ENCODE data around the gene PANK2. TPM values are rescaled to one million over a fixed set of nuclear protein-coding genes. Genes with fewer than 3 reads are reported as not detected.
A peak's percentile ranks its signal among the peaks of the same experiment; 100 is the strongest.

PANK2 gene
- total and polyA plus RNA-seq, 8 donors = 34.1 to 47.8 (median 39.1) TPM

DNA sequence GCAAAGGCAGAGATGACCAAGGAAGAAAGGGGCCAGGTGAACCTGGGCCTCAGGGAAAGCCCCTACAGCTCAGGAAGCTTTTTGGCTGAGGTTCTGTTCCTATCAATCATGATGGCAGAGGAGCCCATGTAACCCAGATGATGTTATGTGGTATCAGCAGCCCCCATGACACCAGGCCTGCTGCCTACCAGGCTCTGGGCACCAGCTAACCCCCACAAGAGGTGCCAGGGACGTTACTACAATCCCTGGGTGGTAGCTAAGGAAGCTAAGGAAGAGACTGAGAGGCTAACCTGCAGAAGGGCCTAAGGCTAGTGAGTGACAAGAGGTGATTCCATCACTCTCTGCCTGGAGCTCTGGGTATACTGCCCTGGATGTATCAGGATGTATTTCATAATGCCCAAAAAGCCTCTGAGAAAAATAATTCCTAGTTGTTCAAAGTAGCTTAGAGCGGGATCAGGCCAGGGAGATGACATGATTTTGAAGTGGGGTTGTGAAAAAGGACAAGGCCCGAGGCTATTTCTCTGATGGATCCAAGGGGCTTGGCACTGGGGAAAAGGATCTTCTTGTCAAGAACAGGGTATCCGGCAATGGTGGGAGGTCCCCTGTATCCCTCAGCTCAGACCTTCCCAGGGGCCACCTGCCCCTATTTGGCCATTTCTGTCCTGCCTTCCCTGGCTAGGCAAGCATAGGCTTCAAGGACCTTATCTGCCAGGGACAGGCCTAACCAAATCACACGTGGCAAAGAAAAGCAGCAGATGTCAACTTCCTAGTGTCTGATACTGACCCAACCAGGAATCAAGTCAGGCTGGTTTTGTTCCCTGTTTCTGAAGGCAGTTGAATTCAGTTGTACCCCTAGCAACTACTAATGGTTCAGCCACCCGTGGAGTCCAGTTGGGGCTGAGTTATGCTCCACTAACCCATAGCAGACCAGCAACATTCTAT is 41.3 kb downstream of the PANK2 start:
- peaks cover 8 to 88% of the 10 kb centered on the region in 2 donors for H3K4me1 ChIP-seq
- DNase-seq = no peak
- H3K27ac ChIP-seq = peak overlapping the region in 1 of 2 donors; percentile 55
- no peaks in the 10 kb centered on the region for H3K27me3 ChIP-seq
- no peak overlapping the region for H3K4me3 ChIP-seq
- TF ChIP-seq, protein P1, sequence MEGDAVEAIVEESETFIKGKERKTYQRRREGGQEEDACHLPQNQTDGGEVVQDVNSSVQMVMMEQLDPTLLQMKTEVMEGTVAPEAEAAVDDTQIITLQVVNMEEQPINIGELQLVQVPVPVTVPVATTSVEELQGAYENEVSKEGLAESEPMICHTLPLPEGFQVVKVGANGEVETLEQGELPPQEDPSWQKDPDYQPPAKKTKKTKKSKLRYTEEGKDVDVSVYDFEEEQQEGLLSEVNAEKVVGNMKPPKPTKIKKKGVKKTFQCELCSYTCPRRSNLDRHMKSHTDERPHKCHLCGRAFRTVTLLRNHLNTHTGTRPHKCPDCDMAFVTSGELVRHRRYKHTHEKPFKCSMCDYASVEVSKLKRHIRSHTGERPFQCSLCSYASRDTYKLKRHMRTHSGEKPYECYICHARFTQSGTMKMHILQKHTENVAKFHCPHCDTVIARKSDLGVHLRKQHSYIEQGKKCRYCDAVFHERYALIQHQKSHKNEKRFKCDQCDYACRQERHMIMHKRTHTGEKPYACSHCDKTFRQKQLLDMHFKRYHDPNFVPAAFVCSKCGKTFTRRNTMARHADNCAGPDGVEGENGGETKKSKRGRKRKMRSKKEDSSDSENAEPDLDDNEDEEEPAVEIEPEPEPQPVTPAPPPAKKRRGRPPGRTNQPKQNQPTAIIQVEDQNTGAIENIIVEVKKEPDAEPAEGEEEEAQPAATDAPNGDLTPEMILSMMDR (IDR thresholded peaks at IDR 0.05) = no peak
- ATAC-seq = no peak
- no peaks in the 10 kb centered on the region for H3K9me3 ChIP-seq
- peaks cover 0 to 29% of the 10 kb centered on the region in 2 donors for H3K36me3 ChIP-seq
- intact Hi-C loops (cut with DNase I) = no loop called here

DNA sequence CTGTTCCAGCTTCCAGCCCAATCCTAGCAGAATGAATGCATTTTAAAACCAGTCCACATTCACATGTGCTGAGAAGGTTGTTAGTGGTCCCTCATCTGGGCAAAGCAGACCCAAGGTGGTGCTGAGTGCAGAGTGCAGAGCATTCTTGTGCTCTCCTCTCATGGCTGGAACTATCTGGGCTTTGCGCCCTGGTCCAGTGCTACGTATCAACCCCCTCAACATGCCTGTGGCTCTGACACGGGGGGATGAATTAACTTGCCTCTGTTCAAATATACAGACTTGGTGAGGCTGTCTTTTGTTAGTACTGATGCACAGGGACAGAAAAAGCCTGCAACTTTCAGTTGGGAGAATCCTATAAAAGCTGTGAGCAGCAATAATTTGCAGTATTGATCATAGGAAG is 42.5 kb downstream of the PANK2 start:
- ATAC-seq (no peak), DNase-seq (no peak)
- Histone ChIP-seq H3K36me3 (peaks cover 0 to 40% of the 10 kb centered on the region in 2 donors), H3K9me3 (no peaks in the 10 kb centered on the region), H3K4me3 (no peak overlapping the region), H3K27me3 (no peaks in the 10 kb centered on the region), H3K27ac (peak overlapping the region in 1 of 2 donors; percentile 69), H3K4me1 (peaks cover 8 to 77% of the 10 kb centered on the region in 2 donors)
- intact Hi-C loops (cut with DNase I) = no loop called here
- TF ChIP-seq, protein P1 (IDR thresholded peaks at IDR 0.05) = no peak

DNA sequence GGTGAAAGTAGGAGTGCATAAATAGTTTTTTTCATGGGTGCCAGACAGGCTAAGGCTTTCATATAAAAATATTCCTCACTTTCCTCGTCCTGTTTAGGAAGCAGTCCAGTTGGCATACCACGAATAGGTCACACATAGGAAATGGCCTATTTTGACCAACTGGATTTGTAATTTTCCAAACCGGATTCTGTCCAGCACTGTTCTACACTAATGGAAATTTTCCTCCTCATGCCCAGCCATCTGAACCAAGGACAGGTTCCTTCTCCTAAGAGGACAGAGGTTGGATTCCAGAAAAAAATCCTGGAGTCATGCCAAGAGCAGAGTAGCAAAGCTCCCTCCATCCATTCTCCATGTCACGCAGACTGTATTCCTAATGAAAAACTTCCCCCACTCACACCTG is 43.1 kb downstream of the PANK2 start:
- TF ChIP-seq, protein P1 (IDR thresholded peaks at IDR 0.05) = no peak
- intact Hi-C loops (cut with DNase I) = no loop called here
- DNase-seq = no peak
- Histone ChIP-seq H3K36me3 (peaks cover 0 to 45% of the 10 kb centered on the region in 2 donors), H3K27ac (peak overlapping the region; percentile 66 to 69), H3K27me3 (no peaks in the 10 kb centered on the region), H3K9me3 (no peaks in the 10 kb centered on the region), H3K4me1 (peaks cover 8 to 71% of the 10 kb centered on the region in 2 donors), H3K4me3 (peak overlapping the region; percentile 16 to 25)
- no peak for ATAC-seq

DNA sequence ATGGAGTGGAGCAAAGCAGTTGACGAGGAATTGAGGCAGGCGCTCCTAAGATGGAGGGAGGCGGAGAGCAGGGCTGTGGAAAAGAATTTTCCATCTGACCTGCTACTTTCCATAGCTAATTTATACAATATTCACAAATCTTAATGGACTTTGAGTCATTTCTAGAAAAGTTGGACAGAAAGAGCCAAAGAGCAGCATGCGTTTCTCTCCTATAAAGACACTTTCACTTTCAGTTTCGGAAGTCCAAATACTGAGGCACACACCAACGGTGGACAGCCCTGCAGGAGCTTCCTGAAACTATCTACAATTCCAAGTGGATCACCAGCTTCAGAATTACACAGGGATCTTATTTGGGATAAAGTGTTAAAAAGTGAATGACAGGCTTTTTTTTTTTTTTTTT is 43.5 kb downstream of the PANK2 start:
- Histone ChIP-seq H3K4me1 (peaks cover 8 to 67% of the 10 kb centered on the region in 2 donors), H3K27me3 (no peaks in the 10 kb centered on the region), H3K27ac (peak overlapping the region; percentile 66 to 69), H3K4me3 (peak overlapping the region; percentile 16 to 25), H3K36me3 (peaks cover 0 to 49% of the 10 kb centered on the region in 2 donors), H3K9me3 (no peaks in the 10 kb centered on the region)
- intact Hi-C loops (cut with DNase I) = no loop called here
- DNase-seq (no peak), ATAC-seq (peak; percentile 51)
- TF ChIP-seq, protein P1 (IDR thresholded peaks at IDR 0.05) = no peak

DNA sequence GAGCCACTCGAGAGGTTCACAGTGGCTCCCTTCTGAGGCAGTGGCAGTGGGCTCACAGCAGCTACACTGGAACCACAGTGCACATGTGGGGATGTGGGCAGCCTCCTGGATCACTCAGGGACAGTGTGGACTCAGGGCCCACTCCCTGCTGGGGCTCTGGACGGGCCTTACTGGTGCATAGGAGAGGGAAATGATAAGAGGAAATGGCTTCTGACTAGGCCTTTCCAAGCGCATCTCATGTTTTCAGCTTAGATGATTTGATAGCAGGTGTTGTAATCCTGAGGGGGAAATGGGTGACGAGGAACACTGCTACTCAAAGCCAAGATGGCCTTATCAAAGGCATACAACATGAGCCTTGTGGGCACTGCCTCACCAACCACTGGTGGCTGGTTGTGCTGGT is 44.0 kb downstream of the PANK2 start:
- peak overlapping the region; percentile 39 to 69 for H3K27ac ChIP-seq
- H3K36me3 ChIP-seq = peaks cover 0 to 54% of the 10 kb centered on the region in 2 donors
- no peak for DNase-seq
- TF ChIP-seq, protein P1 (IDR thresholded peaks at IDR 0.05) = no peak
- peaks cover 8 to 61% of the 10 kb centered on the region in 2 donors for H3K4me1 ChIP-seq
- H3K9me3 ChIP-seq = no peaks in the 10 kb centered on the region
- H3K4me3 ChIP-seq = no peak overlapping the region
- H3K27me3 ChIP-seq = no peaks in the 10 kb centered on the region
- intact Hi-C loops (cut with DNase I) = no loop called here
- ATAC-seq = peak; percentile 22
